ENCODE measurements around the gene WBP2NL.

The WBP2NL gene

GRCh38 chr22:42074132-42074811 lies 75.7 kb downstream of the WBP2NL start, which contains the start of gene PHETA2:
Gene PHETA2 (plus strand): TSS chr22:42074248. CDS start chr22:42077294, 3,046 bp downstream.
- DNase-seq = no peak

- no peak for DNase-seq
Measured at GRCh38 chr22:42074846-42075676, 76.5 kb downstream of the WBP2NL start.

GRCh38 chr22:42076764-42077485 lies 78.3 kb downstream of the WBP2NL start:
- DNase-seq = no peak

GRCh38 chr22:42077486-42078125 lies 79.0 kb downstream of the WBP2NL start:
- no peak for DNase-seq

All from NCI-H526 (cell line).